Measurements from ENCODE around the gene FKBP8. TPM values are rescaled to one million over a fixed set of nuclear protein-coding genes. Genes with fewer than 3 reads are reported as not detected.

Gene FKBP8
- total RNA-seq, 1 donor from 2014 or later, result 191 TPM

GRCh38 chr19:18588611-18589379, 45.4 kb upstream of the FKBP8 start, which contains the start of gene REX1BD:
Gene REX1BD (plus strand): TSS chr19:18588798. CDS start chr19:18588802, 4 bp downstream.
- Mint-ChIP-seq H3K9me3 (no peaks in the 10 kb centered on the region), H3K36me3 (no peaks in the 10 kb centered on the region), H3K4me1 (ENCODE audit: unreplicated experiment) (peaks cover 14% of the 10 kb centered on the region), H3K4me3 (peak within 1 kb of the TSS; percentile 93), H3K27ac (peak within 1 kb of the TSS; percentile 93), H3K27me3 (peaks cover 23% of the 10 kb centered on the region)
- TF ChIP-seq CTCF (conservative IDR thresholded peaks at IDR 0.05), result peak; percentile 98
- peak; percentile 88 for DNase-seq (ENCODE audit: extremely low spot score, unreplicated experiment)

GRCh38 chr19:18587962-18588610, 44.7 kb upstream of the FKBP8 start:
- Mint-ChIP-seq H3K9me3 (no peaks in the 10 kb centered on the region), H3K4me1 (ENCODE audit: unreplicated experiment) (peaks cover 14% of the 10 kb centered on the region), H3K4me3 (peak overlapping the region; percentile 91), H3K27me3 (peaks cover 19% of the 10 kb centered on the region), H3K36me3 (no peaks in the 10 kb centered on the region), H3K27ac (peak overlapping the region; percentile 76)
- no peak for DNase-seq (ENCODE audit: extremely low spot score, unreplicated experiment)
- no peak for TF ChIP-seq CTCF (conservative IDR thresholded peaks at IDR 0.05)

GRCh38 chr19:18587561-18587960, 44.2 kb upstream of the FKBP8 start:
- H3K36me3 Mint-ChIP-seq, result no peaks in the 10 kb centered on the region
- no peak for TF ChIP-seq CTCF (conservative IDR thresholded peaks at IDR 0.05)
- H3K9me3 Mint-ChIP-seq, result no peaks in the 10 kb centered on the region
- no peak overlapping the region for H3K27ac Mint-ChIP-seq
- H3K27me3 Mint-ChIP-seq, result peaks cover 19% of the 10 kb centered on the region
- peaks cover 14% of the 10 kb centered on the region for H3K4me1 Mint-ChIP-seq (ENCODE audit: unreplicated experiment)
- DNase-seq (ENCODE audit: extremely low spot score, unreplicated experiment), result no peak
- H3K4me3 Mint-ChIP-seq, result peak overlapping the region; percentile 51

GRCh38 chr19:18586306-18586705, 42.9 kb upstream of the FKBP8 start:
- Mint-ChIP-seq H3K4me3 (peak overlapping the region; percentile 54), H3K27me3 (peaks cover 20% of the 10 kb centered on the region), H3K4me1 (ENCODE audit: unreplicated experiment) (peaks cover 14% of the 10 kb centered on the region), H3K9me3 (no peaks in the 10 kb centered on the region), H3K36me3 (no peaks in the 10 kb centered on the region), H3K27ac (no peak overlapping the region)
- no peak for TF ChIP-seq CTCF (conservative IDR thresholded peaks at IDR 0.05)
- no peak for DNase-seq (ENCODE audit: extremely low spot score, unreplicated experiment)

- H3K27me3 Mint-ChIP-seq, result peaks cover 15% of the 10 kb centered on the region
- DNase-seq (ENCODE audit: extremely low spot score, unreplicated experiment), result no peak
- H3K9me3 Mint-ChIP-seq, result no peaks in the 10 kb centered on the region
- no peak for TF ChIP-seq CTCF (conservative IDR thresholded peaks at IDR 0.05)
- H3K36me3 Mint-ChIP-seq, result peaks cover under 1% of the 10 kb centered on the region
- no peak overlapping the region for H3K27ac Mint-ChIP-seq
- H3K4me1 Mint-ChIP-seq (ENCODE audit: unreplicated experiment), result no peaks in the 10 kb centered on the region
- no peak overlapping the region for H3K4me3 Mint-ChIP-seq
Observed at GRCh38 chr19:18580311-18580710, 36.9 kb upstream of the FKBP8 start.

Measured in type B pancreatic cell (in vitro differentiated cells).